ENCODE measurements around the gene NEDD8. TPM values are rescaled to one million over a fixed set of nuclear protein-coding genes. Genes with fewer than 3 reads are reported as not detected.

The NEDD8 gene
- total and polyA plus RNA-seq, 2 donors (not counting 3 experiments of a cell fraction or from before 2014, with no cell fraction given) = 243 to 316 TPM

GRCh38 chr14:24186831-24187538 lies 45.2 kb downstream of the NEDD8 start:
- Histone ChIP-seq H3K27me3 (ENCODE audit: control insufficient read depth in 2 of 2, insufficient read depth in 2 of 2, low read length in 2 of 2) (no peaks in the 10 kb centered on the region), H3K4me3 (replicated peaks in 1 of 3; ENCODE audit: insufficient read depth in 1 of 3, low read depth in 1 of 3, low read length in 3 of 3) (no peak overlapping the region), H3K4me2 (ENCODE audit: insufficient read depth, low read length) (no peak overlapping the region), H2AFZ (ENCODE audit: low read depth, low read length) (no peak overlapping the region), H3K4me1 (ENCODE audit: control insufficient read depth, extremely low read depth, insufficient read depth, low read length) (peaks cover 6% of the 10 kb centered on the region), H3K9me3 (replicated peaks; ENCODE audit: control insufficient read depth, insufficient read depth, low read length) (no peaks in the 10 kb centered on the region), H3K9ac (replicated peaks; ENCODE audit: extremely low read depth, insufficient read depth, low read length) (no peak overlapping the region), H3K27ac (ENCODE audit: insufficient read depth, low read depth, low read length) (no peak overlapping the region), H3K9me1 (replicated peaks; ENCODE audit: control insufficient read depth, extremely low read depth, insufficient read depth, low read length) (no peaks in the 10 kb centered on the region), H3K79me2 (ENCODE audit: control insufficient read depth, insufficient read depth, low read length) (peaks cover 6% of the 10 kb centered on the region), H3K36me3 (ENCODE audit: control insufficient read depth in 2 of 2, extremely low read depth in 1 of 2, insufficient read depth in 2 of 2, low read length in 2 of 2) (peaks cover 0 to 29% of the 10 kb centered on the region in 2 experiments), H4K20me1 (replicated peaks; ENCODE audit: control insufficient read depth, extremely low read depth, insufficient read depth, low read length) (no peaks in the 10 kb centered on the region)
- intact Hi-C loops (cut with micrococcal nuclease) (no loop called here), dilution Hi-C loops (cut with MboI; ENCODE audit: extremely low pct_ligation_motif_present, low sequenced_read_pairs) (no loop called here)
- TF ChIP-seq FOS (IDR thresholded peaks at IDR 0.05; ENCODE audit: borderline replicate concordance, insufficient read depth, low read length) (no peak), EZH2 (IDR thresholded peaks at IDR 0.05; ENCODE audit: borderline replicate concordance, low read depth, low read length, severe bottlenecking) (no peak)
- ChIA-PET POLR2A (interaction anchor here (0.8 to 1.8 kb wide), 3 partner anchors 9 to 26 kb away, joined by 3 read pairs; partner anchors contain the start of gene TM9SF1), CTCF (interaction anchor here (1.1 kb wide), 1 partner anchor 129 kb away, joined by 3 read pairs; no protein-coding TSS in a partner anchor)
- DNase-seq (ENCODE audit: low read depth, low spot score) (no peak), FAIRE-seq (no peak)
- no TSS peak for BruUV-seq (replicated peaks)

- Histone ChIP-seq H4K20me1 (replicated peaks; ENCODE audit: control insufficient read depth, extremely low read depth, insufficient read depth, low read length) (no peaks in the 10 kb centered on the region), H3K27me3 (ENCODE audit: control insufficient read depth in 2 of 2, insufficient read depth in 2 of 2, low read length in 2 of 2) (no peaks in the 10 kb centered on the region), H3K4me3 (replicated peaks in 1 of 3; ENCODE audit: insufficient read depth in 1 of 3, low read depth in 1 of 3, low read length in 3 of 3) (no peak overlapping the region), H3K36me3 (ENCODE audit: control insufficient read depth in 2 of 2, extremely low read depth in 1 of 2, insufficient read depth in 2 of 2, low read length in 2 of 2) (peaks cover 0 to 36% of the 10 kb centered on the region in 2 experiments), H3K9me1 (replicated peaks; ENCODE audit: control insufficient read depth, extremely low read depth, insufficient read depth, low read length) (no peaks in the 10 kb centered on the region), H3K9ac (replicated peaks; ENCODE audit: extremely low read depth, insufficient read depth, low read length) (no peak overlapping the region), H3K4me1 (ENCODE audit: control insufficient read depth, extremely low read depth, insufficient read depth, low read length) (peaks cover 6% of the 10 kb centered on the region), H3K79me2 (ENCODE audit: control insufficient read depth, insufficient read depth, low read length) (peaks cover 5% of the 10 kb centered on the region), H3K4me2 (ENCODE audit: insufficient read depth, low read length) (no peak overlapping the region), H3K9me3 (replicated peaks; ENCODE audit: control insufficient read depth, insufficient read depth, low read length) (no peaks in the 10 kb centered on the region), H2AFZ (ENCODE audit: low read depth, low read length) (no peak overlapping the region), H3K27ac (ENCODE audit: insufficient read depth, low read depth, low read length) (no peak overlapping the region)
- FAIRE-seq = no peak
- intact Hi-C loops (cut with micrococcal nuclease) = no loop called here
- CTCF ChIA-PET = interaction anchor here (0.9 to 1.2 kb wide), 4 partner anchors 8 to 111 kb away, joined by 3 to 4 read pairs (median 3); partner anchors contain the start of gene IRF9
- DNase-seq (ENCODE audit: low read depth, low spot score) = no peak
- BruUV-seq (replicated peaks) = no TSS peak
- dilution Hi-C loops (cut with MboI; ENCODE audit: extremely low pct_ligation_motif_present, low sequenced_read_pairs) = no loop called here
- POLR2A ChIA-PET = interaction anchor here (1.2 to 1.8 kb wide), 2 partner anchors 25 to 27 kb away, joined by 3 read pairs; partner anchors contain the start of gene IRF9
- TF ChIP-seq GATA2 (IDR thresholded peaks at IDR 0.05; ENCODE audit: insufficient read depth, insufficient read length, low read depth, low read length) = no peak
- no peak for TF ChIP-seq MYC (IDR thresholded peaks at IDR 0.05; ENCODE audit: low read depth, low read length)
- TF ChIP-seq POLR2AphosphoS5 (IDR thresholded peaks at IDR 0.05; ENCODE audit: insufficient read depth, low read depth, low read length) = no peak
- TF ChIP-seq JUN (IDR thresholded peaks at IDR 0.05; ENCODE audit: borderline replicate concordance, insufficient read depth, insufficient read length, low read depth) = no peak
- no peak for TF ChIP-seq FOS (IDR thresholded peaks at IDR 0.05; ENCODE audit: borderline replicate concordance, insufficient read depth, low read length)
Measured at GRCh38 chr14:24185741-24186140, 46.4 kb downstream of the NEDD8 start.

All from endothelial cell of umbilical vein (primary cell).